CD4-positive, alpha-beta T cell treated with Interleukin-4 for 1 hour (primary cell): ENCODE results near the gene GATC.
"Not testable (repeated sequence)": the region's sequence is repeated elsewhere in the genome, so short reads cannot be mapped to it uniquely, and the experiment has no call there.

Source experiments
- DNase-seq, 2 donors: peaks; one replicate each; pipeline ENCODE4 v3.0.0-alpha.2; 2020 to 2022

The GATC gene

GRCh38 chr12:120437735-120438494 lies 8.3 kb upstream of the GATC start, which contains the start of gene COX6A1:
Gene COX6A1 (plus strand): TSS chr12:120438113. CDS start chr12:120438127, 14 bp downstream.
- DNase-seq = peak; percentile 99

- no peak for DNase-seq
These were observed 7.6 kb upstream of the GATC start for GRCh38 chr12:120438495-120439198.

GRCh38 chr12:120439646-120440247 lies 6.5 kb upstream of the GATC start:
- DNase-seq = peak; percentile 84 to 86

GRCh38 chr12:120444676-120445075 lies 1.6 kb upstream of the GATC start:
- DNase-seq = no peak

- not testable (repeated sequence) for DNase-seq
These were observed 567 bp downstream of the GATC start for GRCh38 chr12:120446844-120447178.

GRCh38 chr12:120447992-120448391 lies 1.7 kb downstream of the GATC start:
- DNase-seq = no peak

GRCh38 chr12:120452524-120452923 lies 6.3 kb downstream of the GATC start:
- DNase-seq = not testable (repeated sequence)

GRCh38 chr12:120453060-120453750 lies 7.0 kb downstream of the GATC start:
- no peak for DNase-seq

GRCh38 chr12:120453977-120454376 lies 7.7 kb downstream of the GATC start:
- DNase-seq = peak; percentile 34 to 61

- DNase-seq = no peak
These were observed 9.1 kb downstream of the GATC start for GRCh38 chr12:120455302-120455701.

GRCh38 chr12:120457133-120457532 lies 10.9 kb downstream of the GATC start:
- DNase-seq = peak in 1 of 2 donors; percentile 22

GRCh38 chr12:120460157-120460556 lies 13.9 kb downstream of the GATC start:
- DNase-seq = no peak

- no peak for DNase-seq
These were observed 15.9 kb downstream of the GATC start for GRCh38 chr12:120462099-120462640.

- no peak for DNase-seq
These were observed 17.5 kb downstream of the GATC start for GRCh38 chr12:120463712-120464111.

GRCh38 chr12:120465756-120466155 lies 19.5 kb downstream of the GATC start:
- DNase-seq = no peak

GRCh38 chr12:120466560-120467315 lies 20.5 kb downstream of the GATC start:
- peak; percentile 55 to 66 for DNase-seq

GRCh38 chr12:120467439-120467838 lies 21.2 kb downstream of the GATC start:
- DNase-seq = no peak

- peak; percentile 25 to 29 for DNase-seq
These were observed 22.1 kb downstream of the GATC start for GRCh38 chr12:120468325-120468820.

GRCh38 chr12:120468821-120469449 lies 22.7 kb downstream of the GATC start:
- DNase-seq = peak; percentile 59 to 61

- peak; percentile 97 for DNase-seq
These were observed 23.4 kb downstream of the GATC start, which contains the start of gene SRSF9 for GRCh38 chr12:120469450-120470149. Gene SRSF9 (minus strand): TSS chr12:120469748. CDS start chr12:120469609, 139 bp downstream.
